MCF 10A (cell line): ENCODE measurements around the gene ZFYVE28. TPM values are rescaled to one million over a fixed set of nuclear protein-coding genes. Genes with fewer than 3 reads are reported as not detected.
"Not testable (repeated sequence)": the region's sequence is repeated elsewhere in the genome, so short reads cannot be mapped to it uniquely, and the experiment has no call there.

Source experiments
- BruUV-seq: library from RNA; stranded (reverse); fragments of 400-500 nt; replicated peaks from 2 replicates; lab custom pipeline; 2021; lab: Mats Ljungman, UMichigan
- CTCF ChIA-PET: fragments of 300-600 bp; sonication (Branson Sonifier 250); formaldehyde crosslinking; extraction: SDS; loops from one replicate; lab custom pipeline; 2021; ENCODE audit warnings: antibody characterized with exemption, inconsistent platforms; lab: Yijun Ruan, JAX
- POLR2A ChIA-PET: fragments of 300-600, 350-650 bp; sonication (Branson Sonifier 250); formaldehyde crosslinking; extraction: SDS; loops from one replicate; lab custom pipeline; 2020; ENCODE audit warnings: antibody characterized with exemption, inconsistent platforms; lab: Yijun Ruan, JAX
- DNase-seq: peaks from one replicate; pipeline ENCODE4 v3.0.0-alpha.2; 2018; ENCODE audit not compliant: unreplicated experiment
- H3K27ac Mint-ChIP-seq: one replicate; pipeline ENCODE4 v1.8.0; 2022; ENCODE audit warnings: mild to moderate bottlenecking, low read depth, mixed read lengths; ENCODE audit not compliant: unreplicated experiment
- H3K27me3 Mint-ChIP-seq: one replicate; pipeline ENCODE4 v1.8.0; 2022; ENCODE audit warnings: mixed read lengths; ENCODE audit not compliant: insufficient read depth, unreplicated experiment
- H3K36me3 Mint-ChIP-seq: one replicate; pipeline ENCODE4 v1.8.0; 2022; ENCODE audit warnings: mild to moderate bottlenecking, moderate library complexity, mixed read lengths; ENCODE audit not compliant: insufficient read depth, unreplicated experiment
- H3K4me1 Mint-ChIP-seq: one replicate; pipeline ENCODE4 v1.8.0; 2022; ENCODE audit warnings: mixed read lengths; ENCODE audit not compliant: insufficient read depth, unreplicated experiment
- H3K4me3 Mint-ChIP-seq: one replicate; pipeline ENCODE4 v1.8.0; 2022; ENCODE audit warnings: mild to moderate bottlenecking, moderate library complexity, mixed read lengths; ENCODE audit not compliant: unreplicated experiment
- H3K9me3 Mint-ChIP-seq: one replicate; pipeline ENCODE4 v1.8.0; 2022; ENCODE audit warnings: mixed read lengths; ENCODE audit not compliant: unreplicated experiment
- intact Hi-C: fragments of 100-400 bp; cut with micrococcal nuclease; formaldehyde crosslinking; loops from 2 replicates; pipeline ENCODE4 v1.14.1; 2022
- total RNA-seq: library from RNA; stranded (reverse); gene quantifications from 2 replicates; pipeline ENCODE4 v1.2.3, GENCODE V29; 2022
- TF ChIP-seq, protein P1 (sequence below): fragments of 200-600 bp; IDR thresholded peaks from one replicate; pipeline ENCODE4 v1.8.0; 2022; ENCODE audit warnings: antibody characterized with exemption, mild to moderate bottlenecking; ENCODE audit not compliant: unreplicated experiment

Gene ZFYVE28
- total RNA-seq, 1 experiment from 2014 or later = 1.6 TPM

GRCh38 chr4:2276581-2277325, 141.7 kb downstream of the ZFYVE28 start:
- POLR2A ChIA-PET = no interaction called here
- TF ChIP-seq, protein P1, sequence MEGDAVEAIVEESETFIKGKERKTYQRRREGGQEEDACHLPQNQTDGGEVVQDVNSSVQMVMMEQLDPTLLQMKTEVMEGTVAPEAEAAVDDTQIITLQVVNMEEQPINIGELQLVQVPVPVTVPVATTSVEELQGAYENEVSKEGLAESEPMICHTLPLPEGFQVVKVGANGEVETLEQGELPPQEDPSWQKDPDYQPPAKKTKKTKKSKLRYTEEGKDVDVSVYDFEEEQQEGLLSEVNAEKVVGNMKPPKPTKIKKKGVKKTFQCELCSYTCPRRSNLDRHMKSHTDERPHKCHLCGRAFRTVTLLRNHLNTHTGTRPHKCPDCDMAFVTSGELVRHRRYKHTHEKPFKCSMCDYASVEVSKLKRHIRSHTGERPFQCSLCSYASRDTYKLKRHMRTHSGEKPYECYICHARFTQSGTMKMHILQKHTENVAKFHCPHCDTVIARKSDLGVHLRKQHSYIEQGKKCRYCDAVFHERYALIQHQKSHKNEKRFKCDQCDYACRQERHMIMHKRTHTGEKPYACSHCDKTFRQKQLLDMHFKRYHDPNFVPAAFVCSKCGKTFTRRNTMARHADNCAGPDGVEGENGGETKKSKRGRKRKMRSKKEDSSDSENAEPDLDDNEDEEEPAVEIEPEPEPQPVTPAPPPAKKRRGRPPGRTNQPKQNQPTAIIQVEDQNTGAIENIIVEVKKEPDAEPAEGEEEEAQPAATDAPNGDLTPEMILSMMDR = no peak
- Mint-ChIP-seq H3K27ac (no peak overlapping the region), H3K36me3 (peaks cover 6% of the 10 kb centered on the region), H3K4me1 (no peaks in the 10 kb centered on the region), H3K9me3 (no peaks in the 10 kb centered on the region), H3K27me3 (no peaks in the 10 kb centered on the region), H3K4me3 (no peak overlapping the region)
- intact Hi-C loops = no loop called here
- CTCF ChIA-PET = no interaction called here
- no peak for DNase-seq
- BruUV-seq = no TSS peak

DNA sequence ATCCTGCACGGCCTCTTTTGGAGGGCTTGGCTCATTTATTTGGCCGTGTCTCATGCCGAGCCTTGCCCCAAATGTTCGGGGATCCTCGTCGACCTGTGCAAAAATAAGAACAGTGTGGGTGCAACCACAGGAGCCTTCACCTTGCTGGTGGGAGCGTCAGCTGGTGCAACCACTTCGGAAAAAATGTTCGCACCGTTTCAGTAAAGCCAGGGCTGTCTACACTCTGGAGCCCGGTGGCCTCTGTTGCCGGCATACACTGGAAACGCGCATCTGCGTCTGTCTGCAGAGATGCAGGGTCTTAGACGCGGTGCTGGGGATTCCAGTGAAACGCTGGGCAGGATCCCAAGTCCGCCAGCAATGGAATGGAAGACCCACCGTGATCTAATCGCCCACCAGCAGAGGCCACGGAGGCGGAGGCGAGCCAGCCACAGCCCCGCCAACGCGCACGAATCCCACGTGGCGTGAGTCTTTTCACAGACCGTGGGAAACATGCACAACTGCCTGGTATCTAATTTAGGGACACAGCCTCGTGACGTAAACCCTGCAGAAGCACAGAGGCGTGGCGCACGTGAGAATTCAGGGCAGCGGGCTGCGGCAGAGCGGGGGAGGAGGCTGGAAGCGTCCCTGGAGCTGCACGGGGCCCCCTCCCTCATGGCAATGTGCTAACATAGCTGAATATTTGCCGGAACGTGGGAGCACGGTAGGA, 142.7 kb downstream of the ZFYVE28 start:
- CTCF ChIA-PET = no interaction called here
- POLR2A ChIA-PET = no interaction called here
- Mint-ChIP-seq H3K27ac (no peak overlapping the region), H3K4me1 (no peaks in the 10 kb centered on the region), H3K9me3 (no peaks in the 10 kb centered on the region), H3K36me3 (peaks cover 6% of the 10 kb centered on the region), H3K27me3 (no peaks in the 10 kb centered on the region), H3K4me3 (no peak overlapping the region)
- DNase-seq = no peak
- intact Hi-C loops = no loop called here
- TF ChIP-seq, protein P1 = no peak
- no TSS peak for BruUV-seq

- H3K4me1 Mint-ChIP-seq, POLR2A ChIA-PET, H3K27me3 Mint-ChIP-seq, DNase-seq, BruUV-seq, H3K4me3 Mint-ChIP-seq, H3K9me3 Mint-ChIP-seq, intact Hi-C loops, CTCF ChIA-PET, H3K36me3 Mint-ChIP-seq, H3K27ac Mint-ChIP-seq: not testable (repeated sequence)
These were observed 143.4 kb downstream of the ZFYVE28 start for GRCh38 chr4:2275044-2275397.

DNA sequence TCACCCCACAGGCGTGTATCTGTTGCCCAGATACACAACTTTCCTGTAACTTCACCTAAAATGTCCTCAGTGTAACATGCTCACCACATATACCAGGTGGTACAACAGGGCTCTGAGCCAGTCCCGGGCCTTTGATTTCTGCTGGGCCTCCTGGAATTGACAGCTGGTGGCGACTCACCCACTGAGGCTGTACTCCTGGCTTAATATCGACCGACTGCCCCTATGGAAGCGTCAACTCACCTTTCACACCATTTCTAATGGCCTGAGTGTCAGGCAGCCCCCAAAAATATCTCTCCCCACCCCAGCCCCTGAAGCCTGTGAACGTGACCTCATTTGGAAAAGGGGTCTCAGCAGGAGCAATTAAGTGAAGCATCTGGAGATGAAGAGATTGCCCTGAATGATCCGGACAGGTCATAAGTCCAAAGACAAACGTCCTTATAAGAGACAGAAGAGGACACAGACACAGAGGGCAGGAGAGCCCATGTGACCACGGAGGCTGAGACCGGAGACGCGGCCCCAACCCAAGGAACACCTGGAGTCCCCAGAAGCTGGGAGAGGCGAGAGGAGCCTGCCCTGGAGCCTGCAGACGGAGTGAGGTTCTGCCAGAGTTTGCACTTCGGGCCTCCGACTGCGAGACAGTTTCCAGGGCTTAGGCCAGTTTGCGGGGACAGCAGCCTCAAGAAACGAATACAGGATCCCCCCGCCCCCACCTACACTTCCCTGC, 144.0 kb downstream of the ZFYVE28 start:
- intact Hi-C loops = no loop called here
- H3K27ac Mint-ChIP-seq = no peak overlapping the region
- ChIA-PET POLR2A (no interaction called here), CTCF (no interaction called here)
- H3K9me3 Mint-ChIP-seq = no peaks in the 10 kb centered on the region
- no peaks in the 10 kb centered on the region for H3K4me1 Mint-ChIP-seq
- peaks cover 6% of the 10 kb centered on the region for H3K36me3 Mint-ChIP-seq
- no peak overlapping the region for H3K4me3 Mint-ChIP-seq
- no peaks in the 10 kb centered on the region for H3K27me3 Mint-ChIP-seq
- BruUV-seq = no TSS peak
- no peak for DNase-seq
- TF ChIP-seq, protein P1 = no peak
